Adrenal gland (tissue), 12 donors: ENCODE measurements around the gene SYNE2. TPM values are rescaled to one million over a fixed set of nuclear protein-coding genes. Genes with fewer than 3 reads are reported as not detected.

Experiments
- DNase-seq, 7 donors: peaks; one replicate each; pipeline ENCODE4 v3.0.0-alpha.2; 2019 to 2020
- H3K27ac ChIP-seq, 5 donors: fragments of 200-600 bp; sonication (generic) in 4 of 5; 1 replicate in 3 of 5; 2 replicates in 2 of 5; pipeline versions ENCODE4 v1.5.1 to v1.8.0; 2016 to 2020; ENCODE audit warnings: mild to moderate bottlenecking in 1 of 5
- H3K27me3 ChIP-seq: fragments of 200-600 bp; 2 replicates; pipeline ENCODE4 v1.8.0; 2021
- H3K36me3 ChIP-seq, 2 donors: fragments of 200-600 bp; replicated peaks in 1 of 2; 1 replicate in 1 of 2; 2 replicates in 1 of 2; pipeline versions ENCODE4 v1.5.1 to v1.8.0; 2018 to 2022
- H3K4me1 ChIP-seq, 2 donors: fragments of 200-600 bp; replicated peaks in 1 of 2; 1 replicate in 1 of 2; 2 replicates in 1 of 2; pipeline versions ENCODE4 v1.5.1 to v1.8.0; 2018 to 2021
- H3K4me3 ChIP-seq, 4 donors: fragments of 200-600 bp; sonication (generic) in 3 of 4; one replicate each; pipeline ENCODE4 v1.5.1; 2016 to 2018
- H3K9me3 ChIP-seq, 3 donors: fragments of 200-600 bp; sonication (generic) in 1 of 3; replicated peaks in 1 of 3; 1 replicate in 2 of 3; 2 replicates in 1 of 3; pipeline versions ENCODE4 v1.5.1 to v1.8.0; 2016 to 2021
- POLR2A ChIP-seq, 2 donors: fragments of 450-650 bp; IDR thresholded peaks; one replicate each; pipeline ENCODE4 v1.6.1; 2017; ENCODE audit warnings: antibody characterized with exemption in 2 of 2, mild to moderate bottlenecking in 2 of 2, moderate library complexity in 1 of 2
- WGBS, 4 donors: extraction: QIAGEN DNeasy Blood & Tissue Kit in 2 of 4; methylation state at CpG; one replicate each; pipeline versions ENCODE4 v1.1.5 to v1.1.7; 2013 to 2017; 5-methylcytosine and 5-hydroxymethylcytosine counted together
- intact Hi-C, 2 donors: fragments of 100-400 bp; cut with DNase I; formaldehyde crosslinking; loops; one replicate each; pipeline versions ENCODE4 v1.14.1 to v1.15.0; 2022 to 2023
- polyA plus RNA-seq, 3 donors: library from polyadenylated mRNA; stranded (reverse); fragments of 200-250 nt in 2 of 3; fragments of 350-450 nt in 1 of 3; fragmentation: Illumina TruSeq in 1 of 3; extraction: RNeasy Lipid Tissue Mini Kit (QIAGEN cat#74804) in 1 of 3; gene quantifications; one replicate each; pipeline ENCODE4 v1.2.3, GENCODE V29; 2013 to 2014
- total RNA-seq, 9 donors: library from RNA; depleted of rRNA in 4 of 9; stranded (reverse); fragments of >200 nt in 4 of 9; fragments of 120-200 nt in 1 of 9; fragmentation: NEBNext Ultra II Directional in 1 of 9; extraction: Animal tissue kit (Norgen Biotek cat#: 25700) in 1 of 9; gene quantifications; one replicate each; pipeline versions ENCODE4 v1.1.0 to v1.2.4, GENCODE V29; 2013 to 2023
- TF ChIP-seq, protein P1 (sequence below), 6 experiments: fragments of 450-650 bp in 4 of 6; fragments of 200-600 bp in 2 of 6; sonication (generic) in 1 of 6; IDR thresholded peaks; 1 replicate in 5 of 6; 2 replicates in 1 of 6; pipeline versions ENCODE4 v1.5.1 to v1.8.0; 2016 to 2021; ENCODE audit warnings: antibody characterized with exemption in 6 of 6, mild to moderate bottlenecking in 2 of 6, moderate library complexity in 1 of 6
- donor health status: healthy with polysubstance abuse.
- donor health status: Bipolar disorder and iron deficiency.
- donor health status: DM: yes; HTN: yes; CAD: no.
- donor health status: DM: no; HTN: no; CAD: no.
- donor health status: DM: no; HTN: no; CAD: no.
- donor health status: DM: yes; HTN: yes; CAD: no.

SYNE2 gene
- total and polyA plus RNA-seq, 12 donors: 21.4 to 140 (median 56.1) TPM

DNA sequence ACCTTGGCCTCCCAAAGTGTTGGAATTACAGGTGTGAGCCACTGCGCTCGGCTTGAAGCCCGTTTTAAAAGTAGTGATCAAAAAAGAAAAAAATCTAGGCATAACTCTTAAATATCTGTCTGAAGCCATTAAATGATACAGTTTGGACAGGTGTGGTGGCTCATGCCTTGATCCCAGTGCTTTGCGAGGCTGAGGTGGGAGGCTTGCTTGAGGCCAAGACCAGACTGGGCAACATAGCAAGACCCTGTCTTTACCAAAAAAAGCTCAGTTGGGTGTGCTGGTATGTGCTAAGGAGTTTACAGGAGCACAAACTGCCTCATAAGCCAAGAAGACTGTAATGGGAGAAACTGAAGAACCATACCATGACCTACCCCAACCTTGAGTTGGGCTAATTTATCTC, 26.0 kb downstream of the SYNE2 start:
- 96 to 100% (median 98%) methylated on average over 4 of the region's 4 CpGs for WGBS, 4 donors
- intact Hi-C loops: no loop called here
- Histone ChIP-seq H3K9me3 (no peaks in the 10 kb centered on the region), H3K27me3 (no peaks in the 10 kb centered on the region), H3K27ac (no peak overlapping the region), H3K36me3 (no peaks in the 10 kb centered on the region), H3K4me1 (peaks cover 6 to 24% of the 10 kb centered on the region in 2 donors), H3K4me3 (no peak overlapping the region)
- no peak for DNase-seq
- TF ChIP-seq, protein P1, sequence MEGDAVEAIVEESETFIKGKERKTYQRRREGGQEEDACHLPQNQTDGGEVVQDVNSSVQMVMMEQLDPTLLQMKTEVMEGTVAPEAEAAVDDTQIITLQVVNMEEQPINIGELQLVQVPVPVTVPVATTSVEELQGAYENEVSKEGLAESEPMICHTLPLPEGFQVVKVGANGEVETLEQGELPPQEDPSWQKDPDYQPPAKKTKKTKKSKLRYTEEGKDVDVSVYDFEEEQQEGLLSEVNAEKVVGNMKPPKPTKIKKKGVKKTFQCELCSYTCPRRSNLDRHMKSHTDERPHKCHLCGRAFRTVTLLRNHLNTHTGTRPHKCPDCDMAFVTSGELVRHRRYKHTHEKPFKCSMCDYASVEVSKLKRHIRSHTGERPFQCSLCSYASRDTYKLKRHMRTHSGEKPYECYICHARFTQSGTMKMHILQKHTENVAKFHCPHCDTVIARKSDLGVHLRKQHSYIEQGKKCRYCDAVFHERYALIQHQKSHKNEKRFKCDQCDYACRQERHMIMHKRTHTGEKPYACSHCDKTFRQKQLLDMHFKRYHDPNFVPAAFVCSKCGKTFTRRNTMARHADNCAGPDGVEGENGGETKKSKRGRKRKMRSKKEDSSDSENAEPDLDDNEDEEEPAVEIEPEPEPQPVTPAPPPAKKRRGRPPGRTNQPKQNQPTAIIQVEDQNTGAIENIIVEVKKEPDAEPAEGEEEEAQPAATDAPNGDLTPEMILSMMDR (IDR thresholded peaks at IDR 0.05): no peak
- TF ChIP-seq POLR2A (IDR thresholded peaks at IDR 0.05): no peak

DNA sequence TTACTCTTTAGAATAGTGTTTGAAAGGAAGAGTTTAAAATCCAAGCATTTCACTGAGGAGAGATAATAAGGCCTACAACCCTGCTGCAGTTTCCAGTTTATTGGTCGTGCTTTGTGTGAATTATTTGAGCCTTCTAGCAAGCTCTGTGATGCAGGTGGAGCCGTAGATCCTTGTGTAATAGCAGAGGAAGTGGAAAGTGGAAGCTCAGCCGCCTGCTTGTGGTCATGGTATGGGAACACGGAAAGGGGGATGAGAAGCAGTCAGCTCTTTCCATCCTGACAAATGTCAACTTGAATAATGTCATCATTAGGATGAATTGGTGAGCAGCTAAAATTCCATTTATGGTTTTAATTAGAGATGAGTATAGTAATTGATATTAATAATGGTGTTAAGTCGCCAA, 29.1 kb downstream of the SYNE2 start:
- intact Hi-C loops: no loop called here
- no peak for TF ChIP-seq POLR2A (IDR thresholded peaks at IDR 0.05)
- TF ChIP-seq, protein P1 (IDR thresholded peaks at IDR 0.05): no peak
- H3K9me3 ChIP-seq: no peaks in the 10 kb centered on the region
- DNase-seq: no peak
- no peaks in the 10 kb centered on the region for H3K36me3 ChIP-seq
- no peaks in the 10 kb centered on the region for H3K27me3 ChIP-seq
- H3K27ac ChIP-seq: no peak overlapping the region
- H3K4me1 ChIP-seq: peaks cover 4 to 7% of the 10 kb centered on the region in 2 donors
- WGBS, 4 donors: 61 to 80% (median 65%) methylated on average over 5 of the region's 5 CpGs
- no peak overlapping the region for H3K4me3 ChIP-seq

DNA sequence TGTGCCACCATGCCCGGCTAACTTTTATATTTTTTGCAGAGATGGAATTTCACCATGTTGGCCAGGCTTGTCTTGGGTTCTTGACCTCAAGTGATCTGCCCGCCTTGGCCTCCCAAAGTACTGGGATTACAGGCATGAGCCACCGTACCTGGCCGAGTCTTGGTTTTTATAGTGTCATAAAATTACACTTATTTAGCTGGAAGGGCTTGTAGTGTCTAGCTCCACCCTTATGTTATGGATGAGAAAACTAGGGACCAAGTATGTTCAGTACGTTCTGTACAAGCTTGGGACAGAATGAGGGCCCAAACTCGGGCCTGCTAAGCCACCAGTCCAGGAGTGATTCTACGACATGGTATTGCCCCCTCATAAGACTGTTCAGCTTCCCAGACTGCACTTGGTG, 35.1 kb downstream of the SYNE2 start:
- peaks cover 0 to 11% of the 10 kb centered on the region in 2 donors for H3K4me1 ChIP-seq
- H3K27ac ChIP-seq: no peak overlapping the region
- no peaks in the 10 kb centered on the region for H3K9me3 ChIP-seq
- TF ChIP-seq, protein P1 (IDR thresholded peaks at IDR 0.05): no peak
- TF ChIP-seq POLR2A (IDR thresholded peaks at IDR 0.05): no peak
- no peak for DNase-seq
- 96 to 100% (median 98%) methylated on average over 7 of the region's 7 CpGs for WGBS, 4 donors
- no peak overlapping the region for H3K4me3 ChIP-seq
- no peaks in the 10 kb centered on the region for H3K36me3 ChIP-seq
- intact Hi-C loops: no loop called here
- no peaks in the 10 kb centered on the region for H3K27me3 ChIP-seq

DNA sequence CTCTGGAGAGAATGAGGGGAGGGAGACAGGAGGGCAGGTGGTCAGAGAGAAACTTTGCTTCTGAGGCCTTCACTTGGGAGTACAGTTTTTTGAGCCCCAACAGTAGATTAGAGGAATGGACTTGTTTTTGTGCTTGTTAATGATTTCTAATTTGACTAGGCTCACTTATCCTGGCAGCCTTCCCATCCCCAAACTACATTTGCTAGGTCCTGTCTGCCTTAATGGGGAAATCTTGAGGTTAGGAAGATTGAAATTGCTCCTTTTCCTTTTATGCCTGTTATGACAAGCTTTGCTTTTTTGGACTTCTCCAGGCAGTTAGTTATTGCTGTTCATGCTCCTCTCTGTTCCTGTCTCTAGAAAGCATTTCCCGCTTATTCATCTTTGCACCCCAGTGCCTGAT, 37.7 kb downstream of the SYNE2 start:
- Histone ChIP-seq H3K4me3 (no peak overlapping the region), H3K4me1 (peaks cover 0 to 24% of the 10 kb centered on the region in 2 donors), H3K36me3 (no peaks in the 10 kb centered on the region), H3K9me3 (no peaks in the 10 kb centered on the region), H3K27me3 (no peaks in the 10 kb centered on the region), H3K27ac (peak overlapping the region in 1 of 5 donors; percentile 30)
- no peak for DNase-seq
- TF ChIP-seq, protein P1 (IDR thresholded peaks at IDR 0.05): no peak
- no peak for TF ChIP-seq POLR2A (IDR thresholded peaks at IDR 0.05)
- WGBS, 4 donors: 67 to 93% (median 71%) methylated on average over 1 of the region's 1 CpG
- intact Hi-C loops: no loop called here
